ENCODE data around the gene PLEKHH1.

- TF ChIP-seq POLR2A (IDR thresholded peaks at IDR 0.05; ENCODE audit: low read depth, low read length) (no peak), POLR2AphosphoS5 (IDR thresholded peaks at IDR 0.05; ENCODE audit: low read depth, low read length) (no peak)
Observed at GRCh38 chr14:67493092-67493717, 39.9 kb upstream of the PLEKHH1 start.
